ENCODE data around the gene TARBP1.
"Not testable (repeated sequence)": the region's sequence is repeated elsewhere in the genome, so short reads cannot be mapped to it uniquely, and the experiment has no call there.

The TARBP1 gene

GRCh38 chr1:234388094-234388493 lies 90.9 kb downstream of the TARBP1 start:
- H3K27me3 Mint-ChIP-seq = no peaks in the 10 kb centered on the region
- peaks cover 37% of the 10 kb centered on the region for H3K36me3 Mint-ChIP-seq (ENCODE audit: low read depth)
- H3K9me3 Mint-ChIP-seq = no peaks in the 10 kb centered on the region
- H3K27ac Mint-ChIP-seq = no peak overlapping the region
- DNase-seq = no peak
- no peaks in the 10 kb centered on the region for H3K4me1 Mint-ChIP-seq
- no peak for ATAC-seq
- H3K4me3 Mint-ChIP-seq = no peak overlapping the region

- DNase-seq (no peak), ATAC-seq (no peak)
- H3K27ac Mint-ChIP-seq = no peak overlapping the region
- H3K36me3 Mint-ChIP-seq (ENCODE audit: low read depth) = peaks cover 39% of the 10 kb centered on the region
- H3K4me1 Mint-ChIP-seq = no peaks in the 10 kb centered on the region
- no peak overlapping the region for H3K4me3 Mint-ChIP-seq
- H3K27me3 Mint-ChIP-seq = no peaks in the 10 kb centered on the region
- H3K9me3 Mint-ChIP-seq = no peaks in the 10 kb centered on the region
Measured at GRCh38 chr1:234386122-234386521, 92.9 kb downstream of the TARBP1 start.

GRCh38 chr1:234381699-234382555 lies 97.1 kb downstream of the TARBP1 start:
- no peak for DNase-seq
- H3K4me1 Mint-ChIP-seq = peaks cover 16% of the 10 kb centered on the region
- no peak for ATAC-seq
- H3K4me3 Mint-ChIP-seq = no peak overlapping the region
- peaks cover 64% of the 10 kb centered on the region for H3K36me3 Mint-ChIP-seq (ENCODE audit: low read depth)
- H3K9me3 Mint-ChIP-seq = peaks cover 8% of the 10 kb centered on the region
- H3K27ac Mint-ChIP-seq = no peak overlapping the region
- H3K27me3 Mint-ChIP-seq = no peaks in the 10 kb centered on the region

GRCh38 chr1:234379591-234380109 lies 99.3 kb downstream of the TARBP1 start:
- H3K9me3 Mint-ChIP-seq, H3K4me3 Mint-ChIP-seq, ATAC-seq, H3K27me3 Mint-ChIP-seq, DNase-seq: not testable (repeated sequence)
- Mint-ChIP-seq H3K4me1 (peaks cover 34% of the 10 kb centered on the region), H3K27ac (peak overlapping the region; percentile 26), H3K36me3 (ENCODE audit: low read depth) (peaks cover 67% of the 10 kb centered on the region)

- H3K27me3 Mint-ChIP-seq = peaks cover 2% of the 10 kb centered on the region
- DNase-seq (no peak), ATAC-seq (no peak)
- H3K9me3 Mint-ChIP-seq = peaks cover 8% of the 10 kb centered on the region
- H3K27ac Mint-ChIP-seq = no peak overlapping the region
- no peak overlapping the region for H3K4me3 Mint-ChIP-seq
- H3K36me3 Mint-ChIP-seq (ENCODE audit: low read depth) = peaks cover 68% of the 10 kb centered on the region
- H3K4me1 Mint-ChIP-seq = peaks cover 60% of the 10 kb centered on the region
Measured at GRCh38 chr1:234375672-234376071, 103.3 kb downstream of the TARBP1 start.

- Mint-ChIP-seq H3K36me3 (ENCODE audit: low read depth) (peaks cover 52% of the 10 kb centered on the region), H3K27ac (peak overlapping the region; percentile 100), H3K27me3 (peaks cover 2% of the 10 kb centered on the region), H3K4me1 (peaks cover 61% of the 10 kb centered on the region), H3K9me3 (peaks cover 3% of the 10 kb centered on the region), H3K4me3 (peak overlapping the region; percentile 96)
- ATAC-seq = peak; percentile 24
- no peak for DNase-seq
Measured at GRCh38 chr1:234373959-234374254, 105.1 kb downstream of the TARBP1 start.

GRCh38 chr1:234373064-234373958 lies 105.7 kb downstream of the TARBP1 start, which contains the start of gene COA6:
TSS of gene COA6 (plus strand) at chr1:234373456. CDS start at chr1:234373467, 11 bp downstream.
- Mint-ChIP-seq H3K9me3 (no peaks in the 10 kb centered on the region), H3K4me3 (peak within 1 kb of the TSS; percentile 96), H3K27ac (peak within 1 kb of the TSS; percentile 100), H3K27me3 (peaks cover 2% of the 10 kb centered on the region), H3K36me3 (ENCODE audit: low read depth) (peaks cover 48% of the 10 kb centered on the region), H3K4me1 (peaks cover 66% of the 10 kb centered on the region)
- DNase-seq (peak; percentile 91), ATAC-seq (peak; percentile 91)

GRCh38 chr1:234372011-234372757 lies 106.8 kb downstream of the TARBP1 start:
- H3K36me3 Mint-ChIP-seq (ENCODE audit: low read depth) = peaks cover 36% of the 10 kb centered on the region
- H3K27ac Mint-ChIP-seq = peak overlapping the region; percentile 100
- no peak for ATAC-seq
- peak overlapping the region; percentile 96 for H3K4me3 Mint-ChIP-seq
- no peaks in the 10 kb centered on the region for H3K9me3 Mint-ChIP-seq
- H3K4me1 Mint-ChIP-seq = peaks cover 64% of the 10 kb centered on the region
- no peak for DNase-seq
- peaks cover 2% of the 10 kb centered on the region for H3K27me3 Mint-ChIP-seq

GRCh38 chr1:234371414-234371813 lies 107.6 kb downstream of the TARBP1 start:
- H3K4me3 Mint-ChIP-seq = no peak overlapping the region
- no peak overlapping the region for H3K27ac Mint-ChIP-seq
- H3K4me1 Mint-ChIP-seq = peaks cover 60% of the 10 kb centered on the region

GRCh38 chr1:234369784-234370183 lies 109.2 kb downstream of the TARBP1 start:
- H3K36me3 Mint-ChIP-seq (ENCODE audit: low read depth) = peaks cover 22% of the 10 kb centered on the region
- no peaks in the 10 kb centered on the region for H3K9me3 Mint-ChIP-seq
- H3K4me1 Mint-ChIP-seq = peaks cover 48% of the 10 kb centered on the region
- no peak for ATAC-seq
- peaks cover 2% of the 10 kb centered on the region for H3K27me3 Mint-ChIP-seq
- H3K27ac Mint-ChIP-seq = no peak overlapping the region
- H3K4me3 Mint-ChIP-seq = no peak overlapping the region
- no peak for DNase-seq

More at GRCh38 chr1:234371414-234371813, 107.6 kb downstream of the TARBP1 start:
- H3K9me3 Mint-ChIP-seq = no peaks in the 10 kb centered on the region
- no peak for DNase-seq
- peaks cover 2% of the 10 kb centered on the region for H3K27me3 Mint-ChIP-seq
- no peak for ATAC-seq
- H3K36me3 Mint-ChIP-seq (ENCODE audit: low read depth) = peaks cover 32% of the 10 kb centered on the region

- H3K4me3 Mint-ChIP-seq = no peak overlapping the region
- DNase-seq = no peak
- H3K27ac Mint-ChIP-seq = peak overlapping the region; percentile 57
Measured at GRCh38 chr1:234369033-234369430, 109.9 kb downstream of the TARBP1 start.

GRCh38 chr1:234368320-234369032 lies 110.5 kb downstream of the TARBP1 start:
- H3K4me1 Mint-ChIP-seq = peaks cover 38% of the 10 kb centered on the region
- ATAC-seq (no peak), DNase-seq (peak; percentile 12)
- H3K9me3 Mint-ChIP-seq = no peaks in the 10 kb centered on the region
- peak overlapping the region; percentile 19 for H3K4me3 Mint-ChIP-seq
- H3K27ac Mint-ChIP-seq = peak overlapping the region; percentile 69
- peaks cover 12% of the 10 kb centered on the region for H3K36me3 Mint-ChIP-seq (ENCODE audit: low read depth)
- H3K27me3 Mint-ChIP-seq = peaks cover 2% of the 10 kb centered on the region

More at GRCh38 chr1:234369033-234369430, 109.9 kb downstream of the TARBP1 start:
- ATAC-seq = no peak
- Mint-ChIP-seq H3K27me3 (peaks cover 2% of the 10 kb centered on the region), H3K9me3 (no peaks in the 10 kb centered on the region), H3K36me3 (ENCODE audit: low read depth) (peaks cover 15% of the 10 kb centered on the region), H3K4me1 (peaks cover 40% of the 10 kb centered on the region)

GRCh38 chr1:234362558-234362957 lies 116.4 kb downstream of the TARBP1 start:
- H3K4me3 Mint-ChIP-seq = no peak overlapping the region
- H3K9me3 Mint-ChIP-seq = no peaks in the 10 kb centered on the region
- peaks cover 1% of the 10 kb centered on the region for H3K27me3 Mint-ChIP-seq
- H3K27ac Mint-ChIP-seq = no peak overlapping the region
- DNase-seq (no peak), ATAC-seq (no peak)
- peaks cover 3% of the 10 kb centered on the region for H3K4me1 Mint-ChIP-seq
- H3K36me3 Mint-ChIP-seq (ENCODE audit: low read depth) = no peaks in the 10 kb centered on the region

All from activated naive CD8-positive, alpha-beta T cell treated with anti-CD3 and anti-CD28 coated beads, Interleukin-2, amount 50 U/mL, for 24 hours (primary cell).